Ecto neural progenitor cell (in vitro differentiated cells): Measurements from ENCODE around the gene XCL1.
"Not testable (repeated sequence)": the region's sequence is repeated elsewhere in the genome, so short reads cannot be mapped to it uniquely, and the experiment has no call there.

Experiments
- DNase-seq: peaks from one replicate; pipeline ENCODE4 v3.0.0-alpha.2; 2018; ENCODE audit warnings: low spot score

XCL1 gene

DNA sequence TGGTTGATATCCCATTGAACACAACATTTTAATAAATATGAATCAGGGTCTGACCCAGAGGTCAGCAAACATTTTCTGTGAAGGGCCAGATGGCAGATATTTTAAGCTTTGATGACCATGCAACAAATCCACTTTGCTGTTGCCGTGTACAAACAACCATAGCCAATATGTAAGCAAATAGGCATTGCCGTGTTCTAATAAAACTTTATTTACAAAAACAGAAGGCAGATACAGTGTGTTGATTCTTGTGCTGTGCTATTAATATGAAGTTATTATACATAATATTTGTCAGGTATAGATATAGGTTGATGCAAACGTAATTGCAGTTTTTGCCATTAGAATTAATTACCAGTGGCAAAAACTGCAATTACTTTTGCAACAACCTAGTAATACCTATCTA lies 8.8 kb upstream of the XCL1 start:
- DNase-seq: no peak

- DNase-seq: no peak
Observed at GRCh38 chr1:168568346-168568745, 8.1 kb upstream of the XCL1 start.

GRCh38 chr1:168570652-168571051 lies 5.8 kb upstream of the XCL1 start:
- no peak for DNase-seq

DNA sequence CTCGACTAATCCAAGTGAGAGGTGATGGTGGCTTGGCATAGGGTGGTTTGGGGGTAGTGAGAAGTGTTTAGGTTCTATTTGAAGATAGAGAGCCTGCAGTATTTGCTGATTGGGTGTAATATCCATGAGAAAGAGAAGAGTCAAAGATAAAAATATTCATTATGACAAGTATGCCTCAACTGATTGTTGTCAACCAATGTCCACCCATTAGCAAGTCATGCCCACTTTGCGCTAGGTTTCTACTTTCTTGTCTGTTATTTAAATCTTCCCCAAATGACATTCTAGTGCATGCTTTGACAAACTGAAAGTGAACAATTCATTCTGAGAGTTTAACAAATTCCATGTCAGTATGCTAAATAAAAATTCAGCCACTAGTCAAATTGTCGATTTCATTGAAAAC lies 3.8 kb upstream of the XCL1 start:
- DNase-seq: no peak

DNA sequence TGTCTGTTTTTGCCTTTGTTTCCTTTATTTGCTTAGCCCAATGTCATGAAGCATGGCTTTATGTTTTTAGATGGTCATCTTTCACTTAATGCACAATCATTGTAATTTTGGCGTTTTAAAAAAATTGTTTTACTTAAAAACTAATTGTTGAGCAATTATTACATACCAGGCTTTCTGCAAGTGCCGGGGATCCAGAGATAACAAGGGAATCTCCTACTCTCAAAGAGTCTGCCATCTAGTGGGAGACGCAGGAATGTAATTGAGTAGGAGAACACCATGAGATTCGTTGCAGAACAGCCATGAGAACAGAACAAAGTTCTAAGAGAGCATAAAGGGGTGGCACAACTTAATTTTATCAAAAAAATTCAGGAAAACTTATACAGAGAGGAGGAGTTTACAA lies 2.2 kb upstream of the XCL1 start:
- DNase-seq: not testable (repeated sequence)

DNA sequence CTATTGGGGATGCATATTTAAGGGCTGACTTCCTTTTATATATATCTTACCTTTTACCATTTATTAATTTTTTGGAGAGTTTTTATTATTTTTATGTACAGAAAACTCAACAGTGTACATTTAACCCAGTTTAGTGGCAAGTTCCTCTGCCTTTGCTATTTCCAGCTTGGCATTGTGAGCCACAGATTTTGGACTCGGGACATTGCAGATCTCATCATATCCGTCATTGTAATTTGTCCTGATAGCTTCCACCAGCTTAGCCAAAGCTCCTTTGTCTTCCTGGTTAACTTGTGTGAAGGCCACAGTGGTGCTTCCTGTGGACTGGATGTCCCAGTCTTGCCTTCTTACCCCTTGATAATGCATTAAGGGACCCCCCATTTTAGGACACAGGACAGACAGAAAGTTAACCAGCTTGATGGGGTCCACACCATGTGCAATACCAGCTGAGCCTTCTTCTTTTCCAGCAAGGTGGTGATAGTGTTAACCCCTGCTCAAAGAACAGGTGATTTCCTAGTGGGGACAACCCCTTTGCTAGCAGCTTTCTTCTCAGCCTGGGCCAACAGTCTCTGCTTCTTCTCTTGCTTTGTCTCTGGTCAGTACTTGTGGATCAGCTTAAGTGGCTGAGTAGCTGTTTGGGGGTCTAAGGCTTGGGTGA lies 2.3 kb downstream of the XCL1 start:
- not testable (repeated sequence) for DNase-seq

DNA sequence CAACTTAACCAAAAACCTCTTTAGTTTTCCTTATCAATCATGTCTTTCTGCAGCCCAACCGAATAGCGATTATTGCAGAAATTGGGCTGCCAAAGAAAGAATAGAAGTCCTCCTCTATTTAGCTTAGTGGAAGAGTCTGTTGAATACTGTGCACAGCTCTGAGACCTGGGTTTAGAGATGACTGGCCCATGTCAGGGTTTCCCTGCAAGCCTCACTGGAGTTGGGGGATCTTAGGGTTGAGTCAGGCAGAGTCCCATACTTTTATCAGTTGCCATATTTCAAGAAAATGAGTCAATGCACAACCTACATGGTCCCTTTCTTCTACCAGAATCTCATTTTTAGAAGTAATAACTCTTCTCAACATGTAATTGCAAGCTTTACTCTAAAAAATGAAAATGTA lies 3.9 kb downstream of the XCL1 start:
- DNase-seq: not testable (repeated sequence)

DNA sequence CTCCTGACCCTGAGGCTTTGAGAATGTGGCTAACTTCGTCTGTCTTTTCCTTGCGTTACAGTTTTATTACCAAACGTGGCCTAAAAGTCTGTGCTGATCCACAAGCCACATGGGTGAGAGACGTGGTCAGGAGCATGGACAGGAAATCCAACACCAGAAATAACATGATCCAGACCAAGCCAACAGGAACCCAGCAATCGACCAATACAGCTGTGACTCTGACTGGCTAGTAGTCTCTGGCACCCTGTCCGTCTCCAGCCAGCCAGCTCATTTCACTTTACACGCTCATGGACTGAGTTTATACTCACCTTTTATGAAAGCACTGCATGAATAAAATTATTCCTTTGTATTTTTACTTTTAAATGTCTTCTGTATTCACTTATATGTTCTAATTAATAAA lies 4.6 kb downstream of the XCL1 start:
- DNase-seq: not testable (repeated sequence)

- no peak for DNase-seq
Observed at GRCh38 chr1:168581817-168582572, 5.6 kb downstream of the XCL1 start.

DNA sequence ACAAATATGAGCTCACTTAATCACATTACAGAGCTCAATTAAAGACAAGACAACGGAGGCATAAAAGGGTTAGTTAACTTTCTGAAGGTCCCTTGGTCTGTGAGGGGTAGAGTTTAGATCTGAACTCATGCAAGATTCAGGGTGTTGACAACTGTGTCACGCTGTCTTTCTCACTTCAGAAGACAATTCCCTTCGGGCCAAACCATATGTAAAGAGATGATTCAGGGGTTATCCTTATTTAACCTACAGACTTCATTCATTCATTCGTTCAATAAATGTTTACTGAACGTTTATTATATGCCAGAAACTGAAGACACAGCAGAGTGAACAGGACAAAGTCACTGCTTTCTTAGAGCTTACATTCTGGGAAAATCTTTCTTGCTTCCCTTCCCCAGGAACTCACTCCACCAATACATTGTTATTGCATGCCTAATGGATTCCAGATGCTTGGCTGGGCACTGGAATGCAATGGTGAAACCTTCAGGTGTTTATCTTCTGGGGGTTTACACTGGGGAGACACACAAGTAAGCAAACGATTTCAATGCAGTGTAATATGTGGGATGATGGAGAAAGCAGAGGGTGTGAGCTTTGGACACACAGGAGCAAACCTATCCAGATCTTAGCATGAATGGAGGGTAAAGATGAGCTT lies 6.4 kb downstream of the XCL1 start:
- no peak for DNase-seq

DNA sequence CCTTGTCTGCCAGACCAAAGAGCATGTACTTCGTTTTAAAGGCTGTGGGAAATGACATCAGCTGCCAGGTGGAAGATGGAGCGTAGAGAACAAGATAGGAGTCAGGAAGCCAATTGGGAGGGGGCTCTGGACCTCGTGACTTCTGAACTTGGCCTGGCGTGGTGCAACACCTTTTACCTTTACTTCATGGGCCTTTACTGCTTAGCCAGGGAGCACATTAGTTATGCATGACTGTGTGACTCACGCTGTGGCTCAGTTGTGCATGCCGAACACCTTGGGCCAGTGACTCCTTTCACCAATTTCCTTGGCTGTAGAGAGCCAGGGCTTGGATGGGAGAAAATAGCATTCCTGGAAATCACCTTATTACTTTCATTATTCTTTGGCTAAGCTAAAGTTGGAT lies 7.2 kb downstream of the XCL1 start:
- DNase-seq: no peak

DNA sequence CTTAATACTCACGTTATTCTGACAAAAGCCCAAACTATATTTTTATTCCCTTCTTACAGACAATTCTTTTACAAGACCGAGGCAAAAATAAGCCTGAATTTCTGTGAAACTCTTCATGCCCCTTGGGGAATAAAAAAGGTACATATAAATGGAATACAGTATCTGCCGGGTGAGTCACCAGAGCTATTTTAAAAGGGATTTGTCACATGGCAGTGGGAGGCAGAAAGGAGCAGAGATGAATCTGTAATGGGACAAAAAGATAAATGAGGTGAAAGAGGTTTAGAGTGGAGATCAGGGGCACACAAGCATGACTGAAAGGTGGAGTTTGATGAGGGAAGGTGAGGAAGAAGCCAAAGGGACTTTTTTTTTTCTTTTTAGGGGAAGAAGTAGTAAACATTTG lies 8.8 kb downstream of the XCL1 start:
- no peak for DNase-seq

- DNase-seq: no peak
Observed at GRCh38 chr1:168585937-168586336, 9.5 kb downstream of the XCL1 start.

- DNase-seq: no peak
Observed at GRCh38 chr1:168589167-168589566, 12.8 kb downstream of the XCL1 start.

- no peak for DNase-seq
Observed at GRCh38 chr1:168591066-168591465, 14.7 kb downstream of the XCL1 start.

GRCh38 chr1:168591641-168592250 lies 15.3 kb downstream of the XCL1 start:
- no peak for DNase-seq

DNA sequence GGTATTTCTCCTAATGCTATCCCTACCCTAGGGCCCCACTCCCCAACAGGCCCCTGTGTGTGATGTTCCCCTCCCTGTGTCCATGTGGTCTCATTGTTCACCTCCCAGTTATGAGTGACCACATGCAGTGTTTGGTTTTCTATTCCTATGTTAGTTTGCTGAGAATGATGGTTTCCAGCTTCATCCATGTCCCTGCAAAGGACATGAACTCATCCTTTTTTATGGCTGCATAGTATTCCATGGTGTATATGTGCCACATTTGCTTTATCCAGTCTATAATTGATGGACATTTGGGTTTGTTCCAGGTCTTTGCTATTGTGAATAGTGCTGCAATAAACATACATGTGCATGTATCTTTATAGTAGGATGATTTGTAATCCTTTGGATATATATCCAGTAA lies 19.0 kb downstream of the XCL1 start:
- DNase-seq: not testable (repeated sequence)

DNA sequence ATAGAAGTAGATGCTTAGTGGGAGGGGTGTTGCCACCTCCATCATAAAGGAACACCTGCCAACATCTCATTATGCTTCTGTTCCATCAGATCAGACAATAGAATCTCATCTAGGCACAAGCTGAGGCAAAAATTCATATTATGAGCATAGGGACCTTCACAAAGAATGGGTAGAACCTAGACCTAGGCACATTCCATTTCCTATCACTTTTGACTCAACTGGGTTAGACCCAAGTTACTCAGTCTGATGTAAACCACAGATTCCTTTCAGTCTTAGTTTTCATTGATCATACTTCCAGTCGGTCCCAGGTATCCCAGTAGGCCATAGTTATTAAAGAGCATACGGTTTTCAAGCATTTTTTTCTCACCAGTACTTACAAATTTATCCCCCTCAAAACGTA lies 21.7 kb downstream of the XCL1 start:
- DNase-seq: no peak

DNA sequence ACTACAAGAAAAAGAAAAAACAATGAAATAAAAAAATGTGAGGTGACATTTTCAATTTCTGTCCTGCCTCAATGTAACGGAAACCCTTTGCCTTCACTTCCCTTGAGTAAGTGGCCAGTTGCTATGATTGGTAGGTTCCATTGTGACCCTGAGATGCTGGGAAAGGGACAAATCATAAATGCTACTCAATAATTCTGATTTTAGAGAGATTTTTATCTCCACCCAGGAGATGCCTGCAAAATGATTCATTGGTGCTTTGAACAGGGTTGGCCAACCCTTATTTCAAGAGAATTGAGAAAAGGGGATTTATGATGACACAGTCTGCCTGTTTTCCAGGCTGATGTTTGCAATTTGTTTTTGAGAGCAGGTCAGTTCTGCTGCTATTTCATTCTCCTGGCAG lies 22.5 kb downstream of the XCL1 start:
- no peak for DNase-seq

DNA sequence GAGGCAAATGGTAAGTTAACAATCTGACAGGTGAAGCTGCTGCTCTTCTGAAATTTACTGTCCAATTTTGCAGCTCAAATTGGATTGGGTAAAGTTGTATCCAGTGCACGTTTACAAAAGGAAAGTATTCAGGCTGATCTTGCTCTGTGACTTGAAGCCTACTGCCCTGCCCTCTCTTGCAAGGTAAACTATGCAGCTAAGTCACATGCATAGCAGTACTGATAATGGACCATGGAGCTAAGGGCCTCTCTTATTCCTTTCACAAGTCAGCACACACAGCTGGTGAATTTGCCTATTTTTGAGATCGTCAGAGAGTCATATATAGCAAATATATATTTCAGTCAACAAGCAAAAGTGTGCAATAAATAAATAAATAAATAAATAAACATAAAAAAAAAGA lies 23.2 kb downstream of the XCL1 start:
- DNase-seq: no peak

- no peak for DNase-seq
Observed at GRCh38 chr1:168601051-168601450, 24.6 kb downstream of the XCL1 start.

GRCh38 chr1:168603501-168604110 lies 27.2 kb downstream of the XCL1 start:
- DNase-seq: peak; percentile 82

- no peak for DNase-seq
Observed at GRCh38 chr1:168605443-168605842, 29.0 kb downstream of the XCL1 start.
